Prostate gland (tissue), 2 donors: ENCODE data around the gene CABLES1.

ENCODE experiments used
- POLR2A ChIP-seq: fragments of 450-650 bp; IDR thresholded peaks from one replicate; pipeline ENCODE4 v1.6.1; 2016; ENCODE audit warnings: antibody characterized with exemption, mild to moderate bottlenecking
- POLR2AphosphoS5 ChIP-seq: sonication (generic); formaldehyde crosslinking; IDR thresholded peaks from one replicate; pipeline ENCODE4 v1.6.1; 2017; ENCODE audit warnings: antibody characterized with exemption
- TF ChIP-seq, protein P1 (sequence below), 4 experiments: fragments of 200-600 bp in 2 of 4; fragments of 450-650 bp in 2 of 4; sonication (generic) in 2 of 4; IDR thresholded peaks; 1 replicate in 3 of 4; 2 replicates in 1 of 4; pipeline ENCODE4 v1.5.1; 2016 to 2019; ENCODE audit warnings: antibody characterized with exemption in 4 of 4, mild to moderate bottlenecking in 2 of 4, moderate library complexity in 2 of 4

DNA sequence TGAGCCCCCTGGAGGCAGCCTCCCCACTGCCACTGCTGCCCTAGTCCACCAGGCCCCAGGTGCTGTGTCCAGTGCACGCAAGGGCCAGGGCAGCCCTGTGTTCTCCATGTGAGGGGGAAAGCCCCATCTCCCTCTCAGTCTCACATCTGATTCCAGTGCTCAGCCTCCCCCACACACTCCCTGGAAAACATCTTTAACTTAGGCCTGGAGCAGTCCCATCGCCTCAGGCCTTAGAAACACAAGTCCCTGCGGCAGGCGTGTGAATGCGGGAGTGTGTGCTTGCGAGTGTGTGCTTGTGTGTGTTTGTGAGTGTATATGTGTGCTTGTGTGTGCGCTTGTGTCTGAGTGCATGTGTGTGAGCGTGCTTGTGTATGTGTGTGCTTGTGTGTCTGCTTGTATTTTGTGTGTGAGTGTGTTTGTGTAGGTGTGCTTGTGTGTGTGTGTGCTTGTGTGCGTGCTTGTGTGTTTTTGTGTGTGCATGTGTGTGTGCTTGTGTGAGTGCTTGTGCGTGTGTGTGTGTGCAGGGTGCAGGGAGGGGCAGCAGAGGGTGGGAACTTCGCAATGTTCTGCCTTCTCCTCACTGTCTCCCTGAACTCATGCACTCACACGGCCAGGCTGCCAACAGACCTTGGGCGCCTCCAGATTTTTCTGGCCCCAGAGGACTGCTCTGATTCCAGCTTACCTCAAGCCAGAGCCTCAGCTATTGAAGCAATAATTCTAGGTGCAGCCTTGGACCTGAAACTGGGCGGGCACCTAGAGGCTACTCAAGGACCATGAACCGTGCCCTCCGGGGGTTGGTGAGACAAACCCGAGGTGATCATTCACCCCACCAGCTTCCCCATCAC is 139.6 kb downstream of the CABLES1 start:
- TF ChIP-seq POLR2A (no peak), POLR2AphosphoS5 (no peak)
- TF ChIP-seq, protein P1, sequence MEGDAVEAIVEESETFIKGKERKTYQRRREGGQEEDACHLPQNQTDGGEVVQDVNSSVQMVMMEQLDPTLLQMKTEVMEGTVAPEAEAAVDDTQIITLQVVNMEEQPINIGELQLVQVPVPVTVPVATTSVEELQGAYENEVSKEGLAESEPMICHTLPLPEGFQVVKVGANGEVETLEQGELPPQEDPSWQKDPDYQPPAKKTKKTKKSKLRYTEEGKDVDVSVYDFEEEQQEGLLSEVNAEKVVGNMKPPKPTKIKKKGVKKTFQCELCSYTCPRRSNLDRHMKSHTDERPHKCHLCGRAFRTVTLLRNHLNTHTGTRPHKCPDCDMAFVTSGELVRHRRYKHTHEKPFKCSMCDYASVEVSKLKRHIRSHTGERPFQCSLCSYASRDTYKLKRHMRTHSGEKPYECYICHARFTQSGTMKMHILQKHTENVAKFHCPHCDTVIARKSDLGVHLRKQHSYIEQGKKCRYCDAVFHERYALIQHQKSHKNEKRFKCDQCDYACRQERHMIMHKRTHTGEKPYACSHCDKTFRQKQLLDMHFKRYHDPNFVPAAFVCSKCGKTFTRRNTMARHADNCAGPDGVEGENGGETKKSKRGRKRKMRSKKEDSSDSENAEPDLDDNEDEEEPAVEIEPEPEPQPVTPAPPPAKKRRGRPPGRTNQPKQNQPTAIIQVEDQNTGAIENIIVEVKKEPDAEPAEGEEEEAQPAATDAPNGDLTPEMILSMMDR (IDR thresholded peaks at IDR 0.05): no peak
